GM21723 (cell line): ENCODE results near the gene POLR3C.

ENCODE experiments used
- ATAC-seq: cut with Tn5 transposase; IDR thresholded peaks from one replicate; pipeline ENCODE4 v1.9.1; 2021; ENCODE audit warnings: mild to moderate bottlenecking, moderate library complexity; ENCODE audit not compliant: unreplicated experiment

POLR3C gene

GRCh38 chr1:145863282-145864018 is 39.5 kb downstream of the POLR3C start:
- no peak for ATAC-seq

- ATAC-seq, result no peak
These were observed 44.2 kb downstream of the POLR3C start for GRCh38 chr1:145868232-145868631.

GRCh38 chr1:145871994-145872924 is 48.3 kb downstream of the POLR3C start:
- ATAC-seq, result no peak

GRCh38 chr1:145874646-145875045 is 50.6 kb downstream of the POLR3C start:
- ATAC-seq, result no peak

- no peak for ATAC-seq
These were observed 54.0 kb downstream of the POLR3C start for GRCh38 chr1:145877923-145878486.

- ATAC-seq, result no peak
These were observed 54.7 kb downstream of the POLR3C start for GRCh38 chr1:145878724-145879123.

GRCh38 chr1:145879775-145880174 is 55.8 kb downstream of the POLR3C start:
- no peak for ATAC-seq

GRCh38 chr1:145884675-145885074 is 60.7 kb downstream of the POLR3C start:
- ATAC-seq, result no peak

- ATAC-seq, result peak; percentile 99
These were observed 61.8 kb downstream of the POLR3C start, which contains the start of gene ANKRD35 for GRCh38 chr1:145885738-145886287. TSS of gene ANKRD35 (minus strand) at chr1:145885866. CDS start at chr1:145885758, 108 bp downstream.

GRCh38 chr1:145886390-145886789 is 62.4 kb downstream of the POLR3C start:
- ATAC-seq, result no peak

- ATAC-seq, result no peak
These were observed 62.8 kb downstream of the POLR3C start for GRCh38 chr1:145886816-145887215.

- ATAC-seq, result no peak
These were observed 63.6 kb downstream of the POLR3C start for GRCh38 chr1:145887631-145888030.

GRCh38 chr1:145889722-145890121 is 65.7 kb downstream of the POLR3C start:
- ATAC-seq, result no peak

GRCh38 chr1:145891143-145891542 is 67.1 kb downstream of the POLR3C start:
- no peak for ATAC-seq

- ATAC-seq, result peak; percentile 48
These were observed 67.8 kb downstream of the POLR3C start for GRCh38 chr1:145891587-145892485.

GRCh38 chr1:145892486-145893087 is 68.6 kb downstream of the POLR3C start:
- no peak for ATAC-seq

GRCh38 chr1:145893306-145894055 is 69.5 kb downstream of the POLR3C start:
- no peak for ATAC-seq
